Measurements from ENCODE around the gene ELAC2. TPM values are rescaled to one million over a fixed set of nuclear protein-coding genes. Genes with fewer than 3 reads are reported as not detected.
A peak's percentile ranks its signal among the peaks of the same experiment; 100 is the strongest.

Gene ELAC2
- total and polyA plus RNA-seq, 10 of the 15 experiments (the other 5 are each of a cell fraction or from before 2014, with no cell fraction given), result 5.1 to 146 (median 79.4) TPM

GRCh38 chr17:13017655-13018459, at the start of gene ELAC2 (continued):
- TF ChIP-seq TCF7 (IDR thresholded peaks at IDR 0.05; ENCODE audit: borderline replicate concordance) (no peak), RAD51 (IDR thresholded peaks at IDR 0.05) (no peak), CEBPB (IDR thresholded peaks at IDR 0.05; ENCODE audit: borderline replicate concordance in 1 of 2, low read depth in 2 of 2, low read length in 2 of 2) (no peak), BMI1 (IDR thresholded peaks at IDR 0.05; ENCODE audit: borderline replicate concordance) (no peak), SREBF2 (IDR thresholded peaks at IDR 0.05; ENCODE audit: low read length) (peak; percentile 38), CBX3 (IDR thresholded peaks at IDR 0.05; ENCODE audit: borderline replicate concordance, low read depth) (no peak), PML (IDR thresholded peaks at IDR 0.05; ENCODE audit: low read length) (no peak; the same call in none of the 2 replicates), JUND (IDR thresholded peaks at IDR 0.05; ENCODE audit: low read depth, low read length) (no peak), EZH2 (IDR thresholded peaks at IDR 0.05; ENCODE audit: borderline replicate concordance, control insufficient read depth, low read depth, low read length) (no peak), CHD1 (IDR thresholded peaks at IDR 0.05; ENCODE audit: low read depth, low read length) (no peak), PBX3 (IDR thresholded peaks at IDR 0.05; ENCODE audit: insufficient replicate concordance, low read depth, low read length) (peak; percentile 92), CUX1 (IDR thresholded peaks at IDR 0.05; ENCODE audit: insufficient replicate concordance, low read depth, low read length) (no peak), CREM (IDR thresholded peaks at IDR 0.05; ENCODE audit: low read depth) (peak; percentile 75; the same call in 1 of the 2 replicates), HDGF (IDR thresholded peaks at IDR 0.05) (peak; percentile 51; the same call in 1 of the 2 replicates), IRF3 (IDR thresholded peaks at IDR 0.05) (peak; percentile 78; the same call in 1 of the 2 replicates), NR2F1 (conservative IDR thresholded peaks at IDR 0.05) (peak; percentile 58), ZZZ3 (IDR thresholded peaks at IDR 0.05; ENCODE audit: control insufficient read depth, insufficient read length, low read depth) (no peak), E2F8 (IDR thresholded peaks at IDR 0.05; ENCODE audit: low read depth, partially characterized antibody) (peak; percentile 89), MEF2A (IDR thresholded peaks at IDR 0.05; ENCODE audit: insufficient read depth, low read depth, low read length) (no peak), YY1 (IDR thresholded peaks at IDR 0.05; ENCODE audit: low read depth, low read length) (peak; percentile 53; the same call in 1 of the 2 replicates)

Measured in GM12878 (cell line).